ENCODE data around the gene KRT85.

The KRT85 gene

GRCh38 chr12:52372216-52373154 is 5.2 kb upstream of the KRT85 start:
- Histone ChIP-seq H3K4me1 (ENCODE audit: control insufficient read depth, insufficient read depth, low read length) (peaks cover 5% of the 10 kb centered on the region), H3K4me3 (ENCODE audit: low read length) (no peak overlapping the region), H3K27me3 (ENCODE audit: control insufficient read depth, insufficient read depth, low read length) (no peaks in the 10 kb centered on the region), H3K9ac (ENCODE audit: low read length) (no peak overlapping the region), H3K36me3 (ENCODE audit: control insufficient read depth, insufficient read depth, low read length) (no peaks in the 10 kb centered on the region), H3K9me3 (ENCODE audit: control insufficient read depth, low read length) (no peaks in the 10 kb centered on the region)

- Histone ChIP-seq H3K36me3 (ENCODE audit: control insufficient read depth, insufficient read depth, low read length) (no peaks in the 10 kb centered on the region), H3K4me3 (ENCODE audit: low read length) (no peak overlapping the region), H3K9ac (ENCODE audit: low read length) (no peak overlapping the region), H3K9me3 (ENCODE audit: control insufficient read depth, low read length) (no peaks in the 10 kb centered on the region), H3K27me3 (ENCODE audit: control insufficient read depth, insufficient read depth, low read length) (no peaks in the 10 kb centered on the region), H3K4me1 (ENCODE audit: control insufficient read depth, insufficient read depth, low read length) (peaks cover 5% of the 10 kb centered on the region)
Observed at GRCh38 chr12:52371716-52372115, 4.4 kb upstream of the KRT85 start.

GRCh38 chr12:52370926-52371608 is 3.8 kb upstream of the KRT85 start:
- Histone ChIP-seq H3K9me3 (ENCODE audit: control insufficient read depth, low read length) (no peaks in the 10 kb centered on the region), H3K4me3 (ENCODE audit: low read length) (no peak overlapping the region), H3K27me3 (ENCODE audit: control insufficient read depth, insufficient read depth, low read length) (no peaks in the 10 kb centered on the region), H3K36me3 (ENCODE audit: control insufficient read depth, insufficient read depth, low read length) (no peaks in the 10 kb centered on the region), H3K9ac (ENCODE audit: low read length) (no peak overlapping the region), H3K4me1 (ENCODE audit: control insufficient read depth, insufficient read depth, low read length) (peaks cover 5% of the 10 kb centered on the region)

- Histone ChIP-seq H3K27me3 (ENCODE audit: control insufficient read depth, insufficient read depth, low read length) (no peaks in the 10 kb centered on the region), H3K36me3 (ENCODE audit: control insufficient read depth, insufficient read depth, low read length) (no peaks in the 10 kb centered on the region), H3K4me1 (ENCODE audit: control insufficient read depth, insufficient read depth, low read length) (peaks cover 5% of the 10 kb centered on the region), H3K9me3 (ENCODE audit: control insufficient read depth, low read length) (no peaks in the 10 kb centered on the region), H3K9ac (ENCODE audit: low read length) (no peak overlapping the region), H3K4me3 (ENCODE audit: low read length) (no peak overlapping the region)
Observed at GRCh38 chr12:52369809-52370208, 2.5 kb upstream of the KRT85 start.

GRCh38 chr12:52369211-52369610 is 1.9 kb upstream of the KRT85 start:
- Histone ChIP-seq H3K27me3 (ENCODE audit: control insufficient read depth, insufficient read depth, low read length) (no peaks in the 10 kb centered on the region), H3K9me3 (ENCODE audit: control insufficient read depth, low read length) (no peaks in the 10 kb centered on the region), H3K4me1 (ENCODE audit: control insufficient read depth, insufficient read depth, low read length) (peaks cover 5% of the 10 kb centered on the region), H3K36me3 (ENCODE audit: control insufficient read depth, insufficient read depth, low read length) (no peaks in the 10 kb centered on the region), H3K9ac (ENCODE audit: low read length) (no peak overlapping the region), H3K4me3 (ENCODE audit: low read length) (no peak overlapping the region)

- peaks cover 5% of the 10 kb centered on the region for H3K4me1 ChIP-seq (ENCODE audit: control insufficient read depth, insufficient read depth, low read length)
- no peak overlapping the region for H3K4me3 ChIP-seq (ENCODE audit: low read length)
- H3K9me3 ChIP-seq (ENCODE audit: control insufficient read depth, low read length) = no peaks in the 10 kb centered on the region
- H3K9ac ChIP-seq (ENCODE audit: low read length) = no peak overlapping the region
- H3K27me3 ChIP-seq (ENCODE audit: control insufficient read depth, insufficient read depth, low read length) = no peaks in the 10 kb centered on the region
- no peaks in the 10 kb centered on the region for H3K36me3 ChIP-seq (ENCODE audit: control insufficient read depth, insufficient read depth, low read length)
Observed at GRCh38 chr12:52368508-52368907, 1.2 kb upstream of the KRT85 start.

GRCh38 chr12:52367876-52368275 is 595 bp upstream of the KRT85 start:
- H3K4me1 ChIP-seq (ENCODE audit: control insufficient read depth, insufficient read depth, low read length) = peaks cover 5% of the 10 kb centered on the region
- no peak overlapping the region for H3K9ac ChIP-seq (ENCODE audit: low read length)
- no peaks in the 10 kb centered on the region for H3K27me3 ChIP-seq (ENCODE audit: control insufficient read depth, insufficient read depth, low read length)
- no peak overlapping the region for H3K4me3 ChIP-seq (ENCODE audit: low read length)
- no peaks in the 10 kb centered on the region for H3K36me3 ChIP-seq (ENCODE audit: control insufficient read depth, insufficient read depth, low read length)
- no peaks in the 10 kb centered on the region for H3K9me3 ChIP-seq (ENCODE audit: control insufficient read depth, low read length)

GRCh38 chr12:52364901-52365489 is 2.3 kb downstream of the KRT85 start:
- no peaks in the 10 kb centered on the region for H3K9me3 ChIP-seq (ENCODE audit: control insufficient read depth, low read length)
- no peak overlapping the region for H3K9ac ChIP-seq (ENCODE audit: low read length)
- H3K36me3 ChIP-seq (ENCODE audit: control insufficient read depth, insufficient read depth, low read length) = no peaks in the 10 kb centered on the region
- peaks cover 8% of the 10 kb centered on the region for H3K4me1 ChIP-seq (ENCODE audit: control insufficient read depth, insufficient read depth, low read length)
- H3K4me3 ChIP-seq (ENCODE audit: low read length) = no peak overlapping the region
- H3K27me3 ChIP-seq (ENCODE audit: control insufficient read depth, insufficient read depth, low read length) = no peaks in the 10 kb centered on the region

GRCh38 chr12:52364061-52364460 is 3.2 kb downstream of the KRT85 start:
- Histone ChIP-seq H3K4me3 (ENCODE audit: low read length) (no peak overlapping the region), H3K36me3 (ENCODE audit: control insufficient read depth, insufficient read depth, low read length) (no peaks in the 10 kb centered on the region), H3K9ac (ENCODE audit: low read length) (no peak overlapping the region), H3K9me3 (ENCODE audit: control insufficient read depth, low read length) (no peaks in the 10 kb centered on the region), H3K27me3 (ENCODE audit: control insufficient read depth, insufficient read depth, low read length) (no peaks in the 10 kb centered on the region), H3K4me1 (ENCODE audit: control insufficient read depth, insufficient read depth, low read length) (peaks cover 10% of the 10 kb centered on the region)

GRCh38 chr12:52363111-52363679 is 4.1 kb downstream of the KRT85 start:
- H3K9me3 ChIP-seq (ENCODE audit: control insufficient read depth, low read length) = no peaks in the 10 kb centered on the region
- H3K27me3 ChIP-seq (ENCODE audit: control insufficient read depth, insufficient read depth, low read length) = no peaks in the 10 kb centered on the region
- H3K9ac ChIP-seq (ENCODE audit: low read length) = no peak overlapping the region
- H3K36me3 ChIP-seq (ENCODE audit: control insufficient read depth, insufficient read depth, low read length) = no peaks in the 10 kb centered on the region
- H3K4me3 ChIP-seq (ENCODE audit: low read length) = no peak overlapping the region
- H3K4me1 ChIP-seq (ENCODE audit: control insufficient read depth, insufficient read depth, low read length) = peaks cover 10% of the 10 kb centered on the region

- H3K27me3 ChIP-seq (ENCODE audit: control insufficient read depth, insufficient read depth, low read length) = no peaks in the 10 kb centered on the region
- H3K9ac ChIP-seq (ENCODE audit: low read length) = no peak overlapping the region
- H3K4me1 ChIP-seq (ENCODE audit: control insufficient read depth, insufficient read depth, low read length) = peaks cover 10% of the 10 kb centered on the region
- no peaks in the 10 kb centered on the region for H3K9me3 ChIP-seq (ENCODE audit: control insufficient read depth, low read length)
- H3K36me3 ChIP-seq (ENCODE audit: control insufficient read depth, insufficient read depth, low read length) = no peaks in the 10 kb centered on the region
- H3K4me3 ChIP-seq (ENCODE audit: low read length) = no peak overlapping the region
Observed at GRCh38 chr12:52362118-52362726, 5.1 kb downstream of the KRT85 start.

Data from mucosa of stomach (tissue), 1 donor.